GM04504 (cell line): ENCODE data around the gene FBXL15.

Experiments used
- DNase-seq: peaks from one replicate; pipeline ENCODE4 v3.0.0-alpha.2; 2012; ENCODE audit warnings: low read depth

FBXL15 gene

DNA sequence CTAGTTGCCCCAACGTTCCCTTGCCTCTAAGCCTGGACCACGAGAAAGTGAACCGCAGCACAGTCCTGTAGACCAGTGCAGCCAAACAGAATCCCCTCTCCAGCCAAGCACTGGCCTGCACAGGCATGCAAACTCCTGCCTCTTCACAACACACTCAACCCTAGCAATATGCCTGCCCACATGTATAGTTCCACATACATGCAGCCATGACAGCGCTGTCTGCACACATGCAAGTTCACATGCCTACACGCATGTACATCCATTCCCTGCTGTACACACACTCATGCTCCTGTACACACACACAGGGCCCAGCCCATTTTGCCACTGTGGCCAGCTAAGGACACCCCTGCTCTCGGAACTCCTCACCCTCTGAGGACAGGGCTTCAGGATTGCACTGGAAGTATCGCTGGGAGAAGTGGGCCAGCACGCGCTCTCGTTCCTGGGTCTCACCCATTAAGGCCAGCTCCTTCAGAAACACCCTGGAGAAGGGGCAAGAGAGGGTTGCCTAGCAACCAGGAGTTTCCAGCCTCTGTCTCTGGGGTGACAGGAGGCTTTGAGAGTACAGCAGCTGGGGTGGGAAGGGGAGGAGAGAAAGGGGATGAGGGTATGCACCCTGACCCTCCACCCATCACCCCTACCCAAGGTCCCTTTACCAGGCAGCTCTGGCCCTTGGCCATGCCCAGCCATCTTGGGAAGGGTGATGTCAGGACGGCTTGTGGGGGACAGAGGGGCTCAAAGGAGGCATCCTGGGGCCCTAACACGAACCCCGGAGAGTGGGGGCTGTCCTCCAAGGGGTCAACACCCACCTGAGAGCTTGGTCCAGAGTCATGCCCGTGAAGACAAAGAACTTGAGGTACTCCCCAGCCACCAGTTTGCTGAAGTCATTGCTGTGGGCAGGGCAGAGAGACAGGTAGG is 9.0 kb upstream of the FBXL15 start:
- no peak for DNase-seq

DNA sequence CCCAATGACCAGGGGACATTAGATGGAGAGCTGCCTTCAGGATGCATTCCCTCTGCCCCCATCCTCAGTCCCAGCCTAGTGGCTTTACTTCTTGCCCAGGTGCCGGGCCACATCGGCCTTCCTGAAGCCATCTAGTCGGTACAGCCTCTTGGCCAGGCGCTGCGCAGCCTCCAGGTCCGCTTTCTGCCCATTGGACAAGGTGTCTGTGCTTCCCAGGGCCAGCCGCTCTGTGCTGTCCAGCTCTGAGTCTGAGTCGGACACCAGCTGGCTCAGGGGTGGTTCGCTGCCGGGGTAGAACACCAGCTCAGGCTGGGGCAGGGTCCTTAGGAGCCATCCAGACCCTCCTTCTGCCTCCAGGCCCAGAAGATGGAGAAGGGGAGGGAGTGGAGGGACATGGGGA is 8.3 kb upstream of the FBXL15 start:
- no peak for DNase-seq

DNA sequence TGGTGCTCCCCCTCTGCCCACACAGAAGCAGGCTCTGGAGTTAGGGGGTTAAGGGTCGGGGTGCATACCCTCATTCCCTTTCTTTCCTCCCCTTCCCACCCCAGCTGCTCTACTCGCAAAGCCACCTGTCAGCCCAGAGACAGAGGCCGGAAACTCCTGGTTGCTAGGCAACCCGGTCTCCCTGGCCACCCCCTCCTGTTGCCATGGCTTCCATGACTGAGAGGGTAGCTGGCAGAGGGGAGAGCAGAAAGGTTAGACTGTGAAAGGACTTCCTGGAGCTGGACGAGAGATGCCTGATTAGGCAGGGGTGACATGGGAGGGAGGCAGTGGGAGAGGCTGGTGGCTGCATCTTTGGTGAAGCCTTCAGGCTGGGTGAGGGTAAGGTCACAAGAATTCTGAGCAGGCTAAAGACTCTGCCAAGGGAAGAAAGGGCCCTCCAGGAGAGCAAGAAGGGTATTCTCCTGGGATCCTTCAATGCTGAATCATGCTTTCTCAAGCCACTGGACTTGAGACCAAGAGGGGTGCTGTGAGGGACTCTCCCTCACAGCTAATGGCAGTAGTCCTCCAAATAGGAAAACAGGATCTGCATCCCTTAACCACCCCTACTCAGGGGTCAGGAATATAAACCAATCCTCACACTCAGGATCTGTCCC is 7.5 kb upstream of the FBXL15 start:
- DNase-seq: no peak

DNA sequence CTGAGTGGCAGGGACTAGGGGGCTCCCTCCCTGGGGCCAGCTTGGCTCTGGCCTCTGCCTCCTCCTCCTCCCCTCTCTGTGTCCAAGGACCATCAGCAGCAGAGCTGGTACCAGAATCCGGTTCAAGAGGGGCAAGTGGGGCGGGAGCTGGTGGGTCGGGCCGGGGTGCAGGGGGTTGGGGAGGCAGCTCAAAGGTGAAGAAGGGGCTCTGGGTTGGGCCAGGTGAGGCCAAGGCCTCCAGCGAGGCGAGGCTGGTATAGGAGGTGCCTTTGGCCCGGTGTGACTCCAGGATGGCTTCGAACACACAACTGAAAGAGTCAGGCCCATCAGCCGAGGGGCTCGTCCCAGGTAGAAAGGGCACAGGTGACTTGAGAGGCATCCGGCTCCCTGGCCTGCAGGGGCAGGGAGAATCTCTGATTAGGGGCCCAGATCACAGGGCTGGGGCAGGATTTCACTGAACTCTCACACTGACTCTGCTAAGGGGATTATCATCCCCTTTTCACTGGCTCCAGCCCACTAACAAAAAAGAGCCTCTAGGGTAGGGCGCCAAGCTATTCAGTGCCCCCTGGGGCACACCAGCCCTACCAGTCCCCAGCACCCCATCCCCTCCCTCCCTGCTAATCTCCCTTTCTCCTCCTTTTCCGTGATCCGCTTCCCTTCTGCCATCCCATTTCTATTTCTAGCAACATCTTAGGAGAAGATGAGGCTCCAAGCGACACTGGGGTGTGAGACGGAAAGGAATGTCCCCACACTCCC is 6.7 kb upstream of the FBXL15 start:
- DNase-seq: no peak

DNA sequence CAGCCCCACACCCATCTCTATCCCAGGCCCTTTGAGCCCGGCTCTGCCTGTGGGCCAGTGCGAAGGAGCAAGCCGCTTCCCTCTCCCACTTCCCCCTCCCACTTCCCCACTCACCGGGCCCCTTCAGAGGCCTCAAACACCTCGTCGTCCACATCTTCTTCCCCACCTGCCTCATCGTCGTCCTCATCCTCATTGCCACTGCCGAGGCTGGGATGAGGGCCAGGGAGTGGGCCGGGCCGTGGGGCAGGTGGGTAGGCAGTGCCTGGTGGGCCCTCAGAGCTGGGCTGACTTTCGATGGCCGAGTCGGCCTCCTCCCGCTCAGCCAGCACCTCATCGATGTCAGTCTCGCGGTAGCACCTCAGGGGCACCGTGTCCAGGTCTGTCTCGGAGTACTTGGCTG is 5.9 kb upstream of the FBXL15 start:
- DNase-seq: no peak

DNA sequence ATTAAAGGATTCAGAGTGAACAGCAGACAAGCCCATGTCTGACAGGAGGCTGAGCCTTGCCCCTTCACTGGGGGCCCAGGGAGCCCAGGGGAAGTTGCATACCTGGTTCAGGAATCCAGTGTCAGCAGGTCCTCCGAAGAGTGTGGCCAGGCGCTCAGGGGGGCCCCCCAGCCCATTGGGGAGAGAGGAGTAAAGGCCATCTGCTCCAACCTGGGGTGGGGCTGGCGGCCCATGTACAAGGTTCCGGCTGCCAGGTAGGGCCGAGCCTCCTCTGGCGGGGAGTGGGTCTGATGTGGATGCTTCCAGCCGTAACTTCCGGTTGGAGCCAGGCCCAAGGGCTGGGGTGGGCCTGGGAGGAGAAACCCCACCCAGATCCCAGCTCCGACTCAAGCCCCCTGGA is 4.4 kb upstream of the FBXL15 start:
- DNase-seq: no peak

DNA sequence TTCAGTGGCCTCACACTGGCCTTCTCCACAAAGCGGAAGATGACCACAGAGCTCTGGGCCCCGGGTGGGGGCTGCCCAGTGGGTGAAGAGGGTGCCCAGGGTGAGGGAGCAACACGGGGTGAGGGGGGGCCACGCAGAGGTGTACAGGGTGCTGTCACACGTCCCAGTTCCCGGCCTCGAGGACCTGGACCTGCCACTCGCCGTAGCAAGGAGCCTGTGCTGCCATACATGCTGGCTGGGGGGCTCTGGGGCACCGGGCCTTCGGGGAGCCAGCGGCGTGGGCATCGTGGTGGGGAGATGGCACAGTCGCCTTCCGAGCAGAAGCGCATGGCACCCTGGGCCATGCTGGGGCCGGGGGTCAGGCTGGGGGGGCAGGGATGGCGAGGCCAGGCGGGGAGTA is 3.9 kb upstream of the FBXL15 start:
- DNase-seq: no peak

DNA sequence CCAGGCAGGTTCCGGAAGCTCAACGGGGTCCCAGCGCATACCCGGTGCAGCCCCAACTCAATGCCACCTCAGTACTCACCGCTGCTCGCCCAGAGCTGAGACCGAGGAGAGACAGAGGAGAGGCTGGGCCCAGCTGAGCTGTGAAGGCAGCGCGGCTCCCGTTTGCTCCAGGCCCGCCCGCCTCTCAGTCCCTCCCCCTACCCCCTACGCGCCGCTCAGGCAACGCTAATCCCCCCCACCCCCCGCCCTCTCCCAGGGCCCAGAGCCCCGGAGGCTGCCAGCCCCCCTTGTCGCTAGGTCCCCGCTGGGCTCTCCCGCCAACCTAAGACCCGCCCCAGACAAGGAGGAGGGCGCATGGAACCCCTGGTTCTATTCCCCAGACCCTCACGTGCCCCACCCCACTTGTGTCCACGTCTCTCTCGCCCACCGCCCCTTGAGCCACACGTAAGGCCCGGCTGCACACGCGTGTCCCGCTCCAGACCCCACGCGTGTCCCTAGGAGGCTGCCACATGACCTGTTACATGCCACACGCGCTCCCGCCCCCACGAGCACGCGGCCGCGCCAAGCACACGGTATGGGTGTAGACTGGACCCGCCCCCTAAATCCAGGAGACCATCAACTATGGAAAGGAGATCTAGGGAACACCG is 1.9 kb upstream of the FBXL15 start, which contains the start of gene PSD:
Gene PSD (minus strand): TSS at position 164 of the 647 bp plus-strand sequence. CDS start 1,747 bp downstream, outside the sequence.
- no peak for DNase-seq

DNA sequence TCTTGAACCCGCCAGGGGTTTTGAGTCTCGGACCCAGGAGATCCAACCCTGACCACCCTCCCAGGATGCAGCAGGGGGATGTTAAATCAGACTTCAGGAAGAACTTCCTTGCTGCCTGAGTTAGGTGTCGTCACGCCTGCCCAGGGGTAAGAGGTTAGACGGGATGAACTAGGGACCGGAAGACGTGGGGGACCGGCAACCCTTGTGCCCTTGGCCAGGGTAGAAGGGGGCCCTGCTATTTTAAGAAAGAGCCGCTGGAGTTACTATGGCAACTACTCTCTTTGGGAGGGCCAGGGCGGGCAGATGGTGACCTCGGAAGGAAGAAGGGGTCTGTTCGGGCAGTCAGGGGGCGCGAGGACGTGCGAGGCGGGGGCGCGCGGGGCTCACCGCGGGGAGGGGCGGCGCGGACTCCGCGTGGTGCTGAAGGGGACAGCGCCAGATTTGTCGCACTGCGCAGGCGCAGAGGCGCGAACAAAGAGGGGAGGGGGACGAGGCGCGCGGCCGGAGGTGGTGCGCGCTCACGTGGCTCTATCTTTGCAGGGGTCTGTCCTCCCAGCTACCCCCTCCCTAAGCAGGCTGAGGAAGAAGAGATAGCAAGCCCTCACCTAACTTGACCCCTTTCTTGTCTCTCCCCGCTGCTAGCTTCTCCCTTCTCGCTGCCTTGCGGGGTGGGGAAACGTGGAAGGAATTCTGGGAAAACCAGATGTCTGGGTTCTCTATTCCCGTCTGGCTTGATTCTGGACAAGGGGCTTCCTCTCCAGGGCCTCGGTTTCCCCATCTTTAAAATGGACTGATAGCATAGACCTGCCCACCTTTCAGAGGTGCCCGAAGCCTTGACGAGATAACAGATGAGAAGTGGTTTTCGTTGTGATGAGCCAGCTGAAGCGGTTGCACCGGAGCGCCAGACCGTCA is 1.1 kb upstream of the FBXL15 start:
- no peak for DNase-seq

DNA sequence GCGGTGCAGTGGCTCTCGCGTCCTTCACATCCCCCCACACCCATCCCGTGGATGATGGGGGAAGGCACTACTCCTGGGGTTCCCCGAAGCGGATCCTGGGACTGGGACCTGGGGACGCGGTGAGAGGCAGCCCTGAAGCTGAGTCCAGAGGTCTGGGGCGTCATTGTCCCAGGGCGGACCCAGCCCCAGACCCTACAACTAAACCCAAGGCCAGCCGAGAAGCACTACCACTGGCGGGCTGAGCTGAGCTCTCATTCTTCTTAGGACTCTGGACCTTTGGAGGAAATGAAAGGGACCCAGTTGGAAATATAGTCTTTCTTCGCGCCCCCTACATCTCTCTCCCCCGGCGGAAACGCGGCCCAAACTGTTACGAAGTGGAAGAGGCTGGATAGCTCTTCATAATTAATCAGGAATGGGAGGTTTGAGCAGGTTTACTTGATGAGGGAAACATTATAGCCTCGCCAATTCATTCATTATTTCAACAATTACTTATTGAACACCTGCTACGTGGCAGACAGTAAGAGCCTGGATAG is 389 bp upstream of the FBXL15 start:
- no peak for DNase-seq

DNA sequence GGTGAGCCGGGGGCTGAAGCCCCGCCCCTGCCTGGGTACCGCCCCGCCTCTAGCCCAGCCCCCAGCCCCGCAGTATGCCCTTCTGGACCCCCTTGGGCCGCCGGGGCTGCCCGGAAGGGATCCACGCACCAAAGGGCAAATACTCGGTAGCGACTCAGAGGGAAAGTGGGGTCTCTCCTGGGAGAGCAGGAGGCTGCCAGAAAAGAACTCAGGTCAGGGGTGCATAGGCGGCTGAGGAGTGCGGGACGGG is 796 bp downstream of the FBXL15 start:
- no peak for DNase-seq

DNA sequence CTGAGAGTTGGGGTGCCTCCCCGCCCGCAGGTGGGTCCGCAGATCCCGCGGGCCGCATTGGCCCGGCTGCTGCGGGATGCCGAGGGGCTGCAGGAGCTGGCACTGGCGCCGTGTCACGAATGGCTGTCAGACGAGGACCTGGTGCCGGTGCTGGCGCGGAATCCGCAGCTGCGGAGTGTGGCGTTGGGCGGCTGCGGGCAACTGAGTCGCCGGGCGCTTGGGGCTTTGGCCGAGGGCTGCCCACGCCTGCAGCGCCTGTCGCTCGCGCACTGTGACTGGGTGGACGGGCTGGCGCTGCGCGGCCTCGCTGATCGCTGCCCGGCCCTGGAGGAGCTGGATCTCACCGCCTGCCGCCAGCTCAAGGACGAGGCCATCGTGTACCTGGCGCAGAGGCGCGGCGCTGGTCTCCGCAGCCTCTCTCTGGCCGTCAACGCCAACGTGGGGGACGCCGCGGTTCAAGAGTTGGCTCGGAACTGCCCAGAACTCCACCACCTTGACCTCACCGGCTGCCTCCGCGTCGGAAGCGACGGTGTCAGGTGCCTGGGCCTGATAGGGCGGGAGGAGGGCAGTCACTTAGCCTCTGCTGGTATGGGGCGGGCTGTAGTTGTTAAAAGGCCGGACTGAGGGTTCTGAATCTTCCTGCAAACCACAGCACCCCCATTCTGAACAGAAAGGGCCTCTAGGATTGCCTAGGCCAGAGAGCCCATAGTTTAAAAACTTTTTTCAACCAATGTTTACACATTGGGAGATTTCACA is 1.3 kb downstream of the FBXL15 start:
- DNase-seq: no peak

DNA sequence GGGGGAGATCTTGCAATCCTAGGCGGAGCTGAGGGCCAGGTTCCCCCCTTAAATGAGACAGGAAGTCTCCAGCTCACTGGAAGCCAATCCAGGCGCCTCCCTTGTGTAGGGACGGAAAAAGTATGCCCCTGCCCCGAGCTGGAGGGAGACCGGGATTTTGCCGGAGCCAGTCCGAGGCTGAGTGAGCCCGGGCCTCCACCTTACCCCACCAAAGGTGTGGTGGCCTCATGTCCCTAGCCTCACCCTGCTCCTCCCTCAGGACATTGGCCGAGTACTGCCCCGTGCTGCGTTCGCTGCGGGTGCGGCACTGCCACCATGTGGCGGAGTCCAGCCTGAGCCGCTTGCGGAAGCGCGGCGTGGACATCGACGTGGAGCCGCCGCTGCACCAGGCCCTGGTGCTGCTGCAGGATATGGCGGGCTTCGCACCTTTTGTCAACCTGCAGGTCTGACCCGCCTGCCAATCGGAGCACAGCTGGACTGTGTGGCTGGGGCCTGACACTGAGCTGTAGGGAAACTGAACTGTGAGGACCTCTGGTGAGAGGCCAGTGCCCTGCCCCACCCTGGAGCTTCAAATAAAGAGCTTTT is 2.0 kb downstream of the FBXL15 start:
- DNase-seq: peak; percentile 46

DNA sequence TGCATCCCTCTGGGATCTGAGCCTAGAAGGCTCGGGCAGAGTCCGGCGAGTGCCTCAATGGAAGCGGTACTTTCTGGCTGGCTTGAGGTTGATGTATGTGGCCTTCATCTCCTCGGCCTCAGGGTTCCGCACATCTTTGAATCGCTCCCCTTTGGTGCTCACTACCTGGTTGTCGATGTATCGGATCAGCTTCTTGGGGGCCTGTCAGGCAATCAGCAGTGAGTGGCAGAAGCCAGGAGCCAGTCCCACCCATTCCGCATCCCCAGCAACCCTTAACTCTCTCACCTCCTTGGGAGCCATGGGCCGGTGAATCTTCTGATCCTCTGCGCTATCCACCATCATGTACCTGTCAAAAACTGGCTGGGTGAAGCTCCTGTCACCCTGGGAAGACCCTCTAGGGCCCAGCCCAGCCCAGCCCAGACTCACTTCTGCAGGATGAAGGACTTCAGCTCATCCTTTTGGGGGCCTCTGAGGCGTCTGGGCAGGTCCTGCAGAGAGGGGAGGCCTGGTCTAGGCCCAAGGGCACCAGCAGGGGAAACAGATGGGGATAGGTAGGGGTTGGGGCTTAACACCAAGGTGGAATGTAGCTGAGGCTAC is 2.8 kb downstream of the FBXL15 start:
- no peak for DNase-seq

DNA sequence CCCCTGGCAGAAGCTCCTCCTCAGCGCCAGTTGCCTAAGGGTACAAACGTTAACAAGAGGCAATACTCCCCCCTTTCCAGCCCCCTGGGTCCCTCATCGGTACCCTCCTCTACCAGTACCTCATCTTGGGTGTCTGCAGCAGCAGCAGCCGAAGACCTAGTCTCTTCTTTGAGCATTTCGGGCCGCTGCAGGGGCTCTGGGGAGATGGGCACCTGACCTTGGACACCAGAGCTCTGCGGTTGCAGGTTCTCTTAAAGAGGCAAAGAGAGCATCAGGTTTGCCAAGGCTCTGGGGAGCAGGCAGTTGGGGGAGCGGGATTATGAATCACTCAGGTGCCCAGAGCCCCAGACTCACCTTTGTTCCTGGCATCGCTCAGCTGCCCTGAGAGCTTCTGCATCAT is 3.5 kb downstream of the FBXL15 start:
- no peak for DNase-seq

DNA sequence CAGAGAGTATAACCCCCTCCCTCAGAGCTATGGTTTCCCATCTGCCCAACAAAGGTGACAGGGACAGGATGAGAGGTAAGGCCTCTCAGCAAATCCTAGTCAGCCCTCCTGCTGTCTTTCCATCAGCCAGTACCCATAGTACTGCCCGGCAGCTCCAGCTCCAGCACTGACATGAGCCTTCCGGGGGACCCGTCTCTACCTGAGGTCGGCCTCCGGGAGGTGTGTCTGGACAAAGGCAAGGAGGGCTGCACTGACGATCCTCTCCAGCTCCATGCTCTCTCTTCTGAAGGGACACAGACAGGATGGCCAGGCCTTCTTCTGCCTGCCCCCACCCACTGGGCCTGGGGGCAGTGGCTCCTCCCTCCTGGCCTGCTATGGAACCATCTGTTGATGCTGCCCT is 4.3 kb downstream of the FBXL15 start:
- no peak for DNase-seq

DNA sequence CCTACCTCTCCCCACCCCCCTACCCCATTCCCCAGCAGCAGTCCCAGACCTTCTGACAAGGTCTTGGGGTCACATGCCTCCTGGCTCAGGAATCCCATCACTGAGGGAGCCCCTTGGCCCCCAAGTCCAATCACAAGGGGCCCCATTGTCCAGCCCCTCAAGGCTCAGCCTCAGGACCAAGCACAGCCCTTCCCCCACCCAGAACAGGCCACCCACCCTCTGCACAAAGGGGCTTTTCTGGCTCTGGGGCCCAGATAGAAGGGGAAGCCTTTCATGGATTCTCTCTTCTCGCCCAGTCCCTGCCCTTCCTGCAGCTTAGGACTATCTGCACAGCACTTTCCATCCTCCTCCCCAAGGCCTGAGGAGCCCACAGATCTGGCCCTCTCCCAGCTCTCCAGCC is 4.8 kb downstream of the FBXL15 start:
- DNase-seq: no peak

DNA sequence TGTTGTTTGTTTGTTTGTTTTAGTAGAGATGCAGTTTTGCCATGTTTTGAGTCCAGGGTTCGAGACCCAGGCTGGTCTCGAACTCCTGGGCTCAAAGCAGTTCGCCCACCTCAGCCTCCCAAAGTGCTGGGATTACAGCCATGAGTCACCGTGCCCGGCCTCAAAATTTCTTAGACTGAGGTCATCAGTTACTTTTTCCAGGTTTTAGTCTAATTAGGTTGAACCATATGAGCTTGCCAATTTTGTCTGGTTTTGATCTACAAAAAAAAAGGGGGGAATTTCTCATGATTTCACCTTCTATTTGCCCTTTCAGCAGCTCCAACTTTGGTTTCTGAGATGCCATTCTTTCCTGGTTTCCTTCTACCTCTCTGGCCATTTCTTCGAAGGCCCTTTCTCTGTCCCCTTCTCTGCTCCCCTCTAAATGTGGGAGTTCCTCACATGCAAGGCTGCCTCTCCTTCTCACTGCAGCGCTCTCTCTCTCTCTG is 6.2 kb downstream of the FBXL15 start:
- DNase-seq: no peak

DNA sequence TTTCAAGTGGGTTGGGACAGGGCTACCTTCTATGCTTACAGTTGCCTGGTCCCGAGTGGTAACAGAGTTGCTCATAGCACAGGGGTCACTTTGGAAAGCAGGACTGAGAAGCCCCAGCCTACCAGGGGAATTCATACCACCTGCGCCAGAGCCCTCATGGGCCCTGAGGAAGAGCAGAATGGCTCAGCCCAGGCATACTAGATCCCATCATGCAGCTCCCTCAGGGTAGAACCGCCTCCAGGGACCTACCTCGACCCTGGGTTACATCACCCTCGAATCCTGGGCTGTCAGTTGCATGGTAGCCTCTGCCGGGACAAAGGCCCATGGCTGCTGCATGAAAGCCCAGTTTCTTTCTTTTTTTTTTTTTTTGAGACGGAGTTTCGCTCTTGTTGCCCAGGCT is 8.8 kb downstream of the FBXL15 start:
- no peak for DNase-seq
